Activated B cell treated with CpG ODN at 0.5 μM for 24 hours (primary cell): ENCODE results near the gene NLRP4. TPM values are rescaled to one million over a fixed set of nuclear protein-coding genes. Genes with fewer than 3 reads are reported as not detected.

Experiments used
- ATAC-seq: fragments of 200-7000 bp; cut with Tn5 transposase; one replicate; pipeline ENCODE4 v1.10.0; 2021; ENCODE audit warnings: low read depth, mild to moderate bottlenecking, moderate library complexity
- CTCF ChIA-PET: fragments of 350-600 bp; sonication (Branson Sonifier 250); formaldehyde crosslinking; loops from one replicate; lab custom pipeline; 2021; ENCODE audit warnings: antibody characterized with exemption; lab: Charles Lee
- POLR2A ChIA-PET: fragments of 350-600 bp; sonication (Branson Sonifier 250); formaldehyde crosslinking; loops from one replicate; lab custom pipeline; 2021; ENCODE audit warnings: antibody characterized with exemption; lab: Charles Lee
- DNase-seq: peaks from one replicate; pipeline ENCODE4 v3.0.0; 2022
- H3K27ac Mint-ChIP-seq: one replicate; pipeline ENCODE4 v1.8.0; 2020; ENCODE audit warnings: mixed read lengths
- H3K27me3 Mint-ChIP-seq: one replicate; pipeline ENCODE4 v1.8.0; 2021; ENCODE audit warnings: mixed read lengths
- H3K36me3 Mint-ChIP-seq: one replicate; pipeline ENCODE4 v1.8.0; 2021; ENCODE audit warnings: low read depth, mixed read lengths
- H3K4me1 Mint-ChIP-seq: one replicate; pipeline ENCODE4 v1.8.0; 2021; ENCODE audit warnings: mixed read lengths
- H3K4me3 Mint-ChIP-seq: one replicate; pipeline ENCODE4 v1.8.0; 2020; ENCODE audit warnings: mild to moderate bottlenecking, mixed read lengths
- H3K9me3 Mint-ChIP-seq: one replicate; pipeline ENCODE4 v1.8.0; 2020; ENCODE audit warnings: mixed read lengths
- CTCF ChIP-seq: fragments of 200-600 bp; IDR thresholded peaks from one replicate; pipeline ENCODE4 v1.8.0; 2022; ENCODE audit warnings: antibody characterized with exemption, mild to moderate bottlenecking
- intact Hi-C: fragments of 100-400 bp; cut with micrococcal nuclease; formaldehyde crosslinking; loops from one replicate; pipeline ENCODE4 v1.15.1; 2024
- total RNA-seq: library from RNA; stranded (reverse); gene quantifications from 2 replicates; pipeline ENCODE4 v1.2.3, GENCODE V29; 2022

NLRP4 gene
- total RNA-seq, 1 donor from 2014 or later, result 0.31 TPM

GRCh38 chr19:55809381-55810058 is 26.8 kb upstream of the NLRP4 start:
- H3K27ac Mint-ChIP-seq, result peak overlapping the region; percentile 27
- no peak for TF ChIP-seq CTCF

GRCh38 chr19:55811340-55811739 is 25.0 kb upstream of the NLRP4 start:
- POLR2A ChIA-PET, result no interaction called here
- Mint-ChIP-seq H3K4me3 (no peak overlapping the region), H3K27me3 (peaks cover 4% of the 10 kb centered on the region), H3K9me3 (no peaks in the 10 kb centered on the region), H3K4me1 (peaks cover 7% of the 10 kb centered on the region), H3K36me3 (no peaks in the 10 kb centered on the region), H3K27ac (no peak overlapping the region)
- CTCF ChIA-PET, result interaction anchor here (0.8 to 1.0 kb wide), 2 partner anchors 179 to 180 kb away, joined by 3 to 4 read pairs; no protein-coding TSS in a partner anchor
- DNase-seq (no peak), ATAC-seq (no peak)
- no peak for TF ChIP-seq CTCF
- intact Hi-C loops, result loop anchor here (2.0 kb wide), 1 partner anchor 295 kb away; no protein-coding TSS in a partner anchor

More at GRCh38 chr19:55809381-55810058, 26.8 kb upstream of the NLRP4 start:
- ChIA-PET CTCF (interaction anchor here (0.7 to 4.2 kb wide), 9 partner anchors 8 to 210 kb away, joined by 3 to 90 read pairs (median 4); partner anchors contain the start of genes FIZ1 and ZNF524), POLR2A (interaction anchor here (1.0 to 1.9 kb wide), 6 partner anchors 132 to 178 kb away, joined by 3 to 12 read pairs (median 5); partner anchors contain the start of gene U2AF2)
- H3K36me3 Mint-ChIP-seq, result no peaks in the 10 kb centered on the region
- peaks cover 7% of the 10 kb centered on the region for H3K4me1 Mint-ChIP-seq
- intact Hi-C loops, result loop anchor here (1.0 to 2.0 kb wide), 3 partner anchors 134 to 293 kb away; partner anchors contain the start of gene EPN1
- DNase-seq (peak; percentile 19), ATAC-seq (peak; percentile 97)
- peak overlapping the region; percentile 52 for H3K4me3 Mint-ChIP-seq
- H3K9me3 Mint-ChIP-seq, result no peaks in the 10 kb centered on the region
- peaks cover 4% of the 10 kb centered on the region for H3K27me3 Mint-ChIP-seq

- Mint-ChIP-seq H3K36me3 (no peaks in the 10 kb centered on the region), H3K4me1 (peaks cover 7% of the 10 kb centered on the region), H3K4me3 (no peak overlapping the region), H3K9me3 (no peaks in the 10 kb centered on the region), H3K27ac (no peak overlapping the region), H3K27me3 (peaks cover 4% of the 10 kb centered on the region)
- intact Hi-C loops, result no loop called here
- no peak for TF ChIP-seq CTCF
- ChIA-PET CTCF (interaction anchor here (1.0 kb wide), 1 partner anchor 180 kb away, joined by 3 read pairs; no protein-coding TSS in a partner anchor), POLR2A (no interaction called here)
- no peak for DNase-seq
- ATAC-seq, result no peak
Measured at GRCh38 chr19:55812449-55812848, 23.9 kb upstream of the NLRP4 start.

- DNase-seq, result no peak
- CTCF ChIA-PET, result no interaction called here
- intact Hi-C loops, result no loop called here
- Mint-ChIP-seq H3K36me3 (no peaks in the 10 kb centered on the region), H3K4me1 (peaks cover 7% of the 10 kb centered on the region), H3K4me3 (no peak overlapping the region), H3K27me3 (peaks cover 4% of the 10 kb centered on the region), H3K27ac (no peak overlapping the region), H3K9me3 (no peaks in the 10 kb centered on the region)
- no peak for ATAC-seq
- TF ChIP-seq CTCF, result no peak
- POLR2A ChIA-PET, result no interaction called here
Measured at GRCh38 chr19:55813906-55814305, 22.4 kb upstream of the NLRP4 start.

GRCh38 chr19:55820037-55820436 is 16.3 kb upstream of the NLRP4 start:
- Mint-ChIP-seq H3K4me3 (no peak overlapping the region), H3K27ac (no peak overlapping the region), H3K27me3 (peaks cover 14% of the 10 kb centered on the region), H3K36me3 (no peaks in the 10 kb centered on the region), H3K4me1 (peaks cover 15% of the 10 kb centered on the region), H3K9me3 (no peaks in the 10 kb centered on the region)
- POLR2A ChIA-PET, result no interaction called here
- CTCF ChIA-PET, result no interaction called here
- intact Hi-C loops, result no loop called here
- ATAC-seq (no peak), DNase-seq (no peak)
- TF ChIP-seq CTCF, result no peak
